Measurements from ENCODE around the gene MAGI2.

- TF ChIP-seq CTCF (IDR thresholded peaks at IDR 0.05) (no peak), POLR2A (IDR thresholded peaks at IDR 0.05) (no peak), POLR2AphosphoS5 (IDR thresholded peaks at IDR 0.05; ENCODE audit: insufficient read depth in 1 of 2, low read depth in 1 of 2) (no peak)
Observed at GRCh38 chr7:79434098-79434497, 19.4 kb downstream of the MAGI2 start.
